Smooth muscle cell of the brain vasculature (primary cell): Measurements from ENCODE around the gene BAIAP2L1.
"Not testable (repeated sequence)": the region's sequence is repeated elsewhere in the genome, so short reads cannot be mapped to it uniquely, and the experiment has no call there.

ENCODE experiments used
- DNase-seq: peaks from one replicate; pipeline ENCODE4 v3.0.0-alpha.2; 2012; ENCODE audit warnings: low read depth, low spot score

BAIAP2L1 gene

DNA sequence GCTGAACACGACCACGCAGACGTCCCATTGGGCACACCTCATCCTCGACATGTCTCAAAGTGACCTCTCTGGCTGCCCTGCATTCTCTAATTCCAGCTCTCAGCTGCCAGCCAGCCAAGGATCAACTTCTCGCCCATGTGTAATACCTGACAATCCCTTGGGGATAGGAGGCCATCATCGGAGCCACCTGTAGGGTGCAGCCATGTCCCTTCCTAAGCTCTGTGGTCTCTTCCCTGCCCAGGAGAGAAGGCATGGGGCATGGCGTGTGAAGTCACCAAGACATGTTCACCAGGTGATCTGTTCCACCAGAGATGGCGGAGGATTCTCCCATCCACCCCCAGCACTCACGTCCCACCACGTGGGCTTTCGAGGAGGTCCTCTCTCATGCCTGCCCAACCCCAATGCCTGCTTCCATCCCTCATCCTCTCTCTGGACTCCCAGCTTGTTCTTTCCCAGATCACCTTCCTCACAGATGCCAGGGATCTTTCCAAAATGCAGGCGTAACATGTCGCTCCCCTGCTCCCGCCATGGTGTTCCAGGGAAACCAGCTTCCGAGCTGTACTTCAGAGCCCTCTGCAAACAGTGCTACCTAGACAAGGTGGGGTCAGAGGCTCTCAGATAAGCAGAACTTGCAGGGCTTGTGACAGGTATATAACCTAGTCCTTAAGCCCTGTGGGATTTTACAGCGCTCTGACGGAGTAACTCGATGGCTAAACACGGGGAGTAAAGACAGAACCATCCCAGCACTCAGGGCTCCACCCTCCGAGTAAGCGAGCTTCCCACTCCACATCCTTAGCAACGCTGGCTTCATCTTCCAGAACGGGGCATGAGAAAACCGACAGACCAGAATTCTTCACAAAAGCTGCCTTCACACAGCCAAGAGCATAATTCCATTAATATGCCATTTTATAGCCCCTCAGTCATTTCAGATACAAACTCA, 78.3 kb downstream of the BAIAP2L1 start:
- no peak for DNase-seq

DNA sequence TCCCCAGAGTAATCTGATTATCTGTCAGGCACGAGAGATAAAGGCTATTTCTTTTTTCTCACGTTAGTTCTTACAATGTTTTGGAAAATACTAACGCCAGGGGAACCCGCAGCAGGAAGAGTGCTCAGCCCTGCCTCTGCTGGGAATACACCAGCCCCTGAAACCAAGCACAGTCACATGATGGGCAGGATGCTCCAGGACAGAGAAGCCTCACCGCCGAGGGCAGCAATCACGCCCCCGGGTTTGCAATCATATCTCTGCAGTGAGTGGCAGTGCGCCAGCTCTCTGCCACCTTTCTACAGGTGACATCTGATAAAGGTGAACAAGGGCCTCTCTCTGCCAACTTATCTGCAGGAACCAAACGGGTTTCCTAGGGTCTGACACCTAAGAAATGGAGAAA, 79.6 kb downstream of the BAIAP2L1 start:
- no peak for DNase-seq

DNA sequence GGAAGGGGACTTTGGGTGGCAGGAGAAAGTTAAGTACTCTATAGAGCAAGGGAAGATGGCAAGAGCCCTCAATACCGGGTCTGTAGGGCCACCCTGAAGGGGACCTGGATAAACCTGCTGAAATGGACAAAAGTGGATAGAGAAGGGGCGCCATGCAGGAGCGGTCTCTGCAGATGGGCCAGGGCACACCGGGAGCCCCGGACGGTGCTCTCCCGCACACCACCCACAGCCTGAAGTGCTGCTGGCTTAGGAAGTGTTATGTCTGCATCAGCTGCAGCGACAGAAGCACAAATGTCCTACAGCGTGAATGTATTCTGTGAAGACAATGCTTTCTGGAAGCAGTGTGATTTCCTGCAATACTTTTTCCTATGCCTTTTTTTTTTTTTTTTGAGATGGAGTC, 81.7 kb downstream of the BAIAP2L1 start:
- DNase-seq = no peak

DNA sequence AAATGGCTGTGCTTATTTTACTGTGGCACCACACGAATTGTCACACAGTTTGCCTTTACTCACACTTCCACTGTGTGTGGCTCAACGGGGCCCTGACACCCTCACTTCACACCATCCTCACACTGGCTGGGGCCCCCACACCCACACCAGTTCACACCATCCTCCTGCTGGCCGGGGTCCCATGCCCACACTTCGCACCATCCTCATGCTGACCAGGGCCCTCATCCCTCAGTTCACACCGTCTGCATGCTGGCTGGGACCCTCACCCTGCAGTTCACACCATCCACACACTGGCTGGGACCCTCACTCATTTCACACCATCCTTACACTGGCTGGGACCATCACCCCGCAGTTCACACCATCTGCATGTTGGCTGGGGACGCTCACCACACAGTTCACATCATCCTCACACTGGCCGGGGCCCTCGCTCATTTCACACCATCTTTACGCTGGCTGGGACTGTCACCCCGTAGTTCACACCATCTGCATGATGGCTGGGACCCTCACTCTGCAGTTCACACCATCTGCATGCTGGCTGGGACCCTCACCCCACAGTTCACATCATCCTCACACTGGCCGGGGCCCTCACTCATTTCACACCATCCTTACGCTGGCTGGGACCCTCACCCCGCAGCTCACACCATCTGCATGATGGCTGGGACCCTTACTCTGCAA, 83.4 kb downstream of the BAIAP2L1 start:
- no peak for DNase-seq

DNA sequence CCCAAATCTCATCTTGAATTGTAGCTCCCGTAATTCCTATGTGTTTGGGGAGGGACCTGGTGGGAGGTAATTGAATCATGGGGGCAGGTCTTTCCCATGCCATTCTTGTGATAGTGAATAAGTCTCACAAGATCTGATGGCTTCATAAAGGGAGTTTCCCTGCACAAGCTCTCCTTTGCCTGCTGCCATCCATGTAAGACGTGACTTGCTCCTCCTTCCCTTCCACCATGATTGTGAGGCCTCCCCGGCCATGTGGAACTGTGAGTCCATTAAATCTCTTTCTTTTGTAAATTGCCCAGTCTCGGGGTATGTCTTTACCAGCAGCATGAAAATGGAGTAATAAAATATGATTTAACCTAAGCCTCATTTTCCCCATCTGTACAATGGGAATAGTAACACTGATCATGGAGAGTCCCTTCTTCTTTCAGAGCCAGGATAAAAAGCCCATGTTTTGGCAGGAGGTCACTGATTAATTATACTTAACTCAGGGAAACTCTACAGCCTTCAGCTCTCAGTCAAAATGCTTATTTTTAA, 84.8 kb downstream of the BAIAP2L1 start:
- DNase-seq = not testable (repeated sequence)

DNA sequence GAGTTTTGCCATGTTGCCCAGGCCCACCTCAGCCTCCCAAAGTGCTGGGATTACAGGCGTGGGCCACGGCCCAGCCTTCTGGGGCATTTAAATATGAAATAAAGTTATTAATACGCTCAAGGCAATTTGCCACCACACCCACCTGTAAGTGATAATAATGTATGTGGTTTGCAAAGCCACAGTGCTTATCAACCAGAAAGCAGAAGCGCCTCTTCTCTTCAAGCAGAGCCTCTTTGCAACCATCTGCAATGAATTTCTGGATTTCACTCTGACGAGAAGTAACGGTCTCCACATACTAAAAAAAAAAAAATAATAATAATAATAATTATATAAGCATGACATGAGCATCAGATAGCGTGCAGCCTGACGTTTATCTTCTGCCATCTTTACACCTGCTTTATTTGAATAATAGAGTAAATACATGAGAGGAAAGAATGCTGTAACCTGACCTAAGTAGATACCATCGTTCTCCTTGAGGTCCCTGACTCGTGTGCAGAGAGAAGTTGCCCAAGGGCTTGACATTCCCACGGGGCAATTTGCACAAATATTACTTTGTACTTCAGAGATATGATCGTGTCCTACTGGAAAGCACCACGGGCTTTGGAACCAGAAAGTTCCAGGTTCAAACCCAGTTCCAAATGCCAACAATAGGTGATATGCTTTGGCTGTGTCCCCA, 85.4 kb downstream of the BAIAP2L1 start:
- no peak for DNase-seq

DNA sequence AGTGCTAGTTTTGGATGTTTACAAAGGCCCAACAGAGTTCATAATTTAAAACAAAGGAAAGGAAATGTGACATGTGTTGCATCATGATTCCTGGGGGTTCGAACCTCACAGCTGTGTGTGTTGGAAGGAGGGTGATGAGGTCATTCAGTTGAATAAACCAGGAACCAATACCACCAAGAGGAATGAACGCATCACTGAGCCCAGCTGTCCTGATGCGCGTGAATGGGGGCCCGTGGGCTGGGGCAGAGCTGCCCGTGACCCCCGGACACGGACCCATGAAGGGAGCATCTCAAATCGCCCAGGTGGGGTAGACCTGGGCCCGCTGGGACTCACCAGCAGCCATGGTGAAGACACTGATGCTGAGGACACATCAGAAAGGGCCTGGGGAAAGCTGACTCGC, 86.4 kb downstream of the BAIAP2L1 start:
- no peak for DNase-seq

DNA sequence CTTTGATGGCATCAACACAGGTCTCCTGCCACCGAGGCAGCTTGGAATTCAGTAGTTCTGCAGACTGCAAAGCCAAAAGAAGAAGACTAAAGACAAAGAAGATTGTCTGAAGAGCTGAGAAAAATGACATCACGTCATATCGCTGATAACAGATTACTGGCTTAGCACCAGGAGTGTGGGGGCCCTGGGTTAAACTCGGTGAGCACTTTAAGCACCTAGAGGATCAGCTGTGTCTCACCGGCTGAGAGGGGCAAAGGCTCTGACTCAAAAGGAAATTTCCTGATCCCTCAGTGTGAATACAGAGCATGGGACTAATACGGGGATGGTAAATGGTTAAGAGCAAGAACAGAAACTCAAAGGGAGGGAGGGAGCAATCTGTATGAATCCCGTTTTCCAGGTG, 88.7 kb downstream of the BAIAP2L1 start:
- DNase-seq = no peak

DNA sequence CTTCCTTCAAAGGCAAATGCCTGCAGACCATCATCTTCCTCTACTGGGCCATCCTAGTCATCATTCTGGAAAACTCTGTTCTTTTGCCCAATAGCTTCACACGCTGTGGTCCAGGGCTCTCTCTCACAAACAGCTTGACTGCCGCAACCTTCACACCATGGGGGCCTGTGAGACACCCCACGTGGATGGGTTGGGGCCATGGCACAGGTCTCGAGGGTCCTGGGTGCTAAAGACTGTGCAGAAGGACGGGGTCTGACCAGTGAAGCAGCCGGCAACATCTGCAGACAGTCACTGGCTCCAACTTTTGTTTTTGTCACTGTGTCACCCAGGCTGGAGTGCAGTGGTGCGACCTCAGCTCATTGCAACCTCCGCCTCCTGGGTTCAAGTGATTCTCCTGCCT, 91.3 kb downstream of the BAIAP2L1 start:
- DNase-seq = no peak

DNA sequence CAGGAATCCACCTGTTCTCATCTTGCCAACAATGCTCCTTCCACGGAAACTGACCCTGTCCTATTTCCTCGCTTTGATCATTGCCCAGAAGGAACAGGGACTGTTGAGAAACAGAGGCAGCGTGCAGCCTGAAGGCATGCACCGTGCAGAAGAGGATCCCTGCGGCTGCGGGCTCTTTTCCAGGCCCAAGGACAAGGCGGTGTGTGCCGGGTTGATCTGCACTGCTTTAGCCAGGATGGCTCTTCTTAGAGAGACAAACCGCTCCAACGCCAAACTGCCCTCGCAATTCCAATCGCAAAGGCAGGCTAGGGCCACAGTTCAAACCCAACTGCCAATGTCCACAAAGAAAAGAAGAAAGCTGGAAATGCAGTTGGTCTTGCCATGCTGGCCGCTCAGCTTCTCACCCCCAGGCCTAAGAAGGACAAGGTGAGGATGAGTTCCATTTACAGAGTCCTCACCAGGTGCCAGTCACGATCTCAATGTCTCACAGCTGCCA, 92.9 kb downstream of the BAIAP2L1 start:
- no peak for DNase-seq

DNA sequence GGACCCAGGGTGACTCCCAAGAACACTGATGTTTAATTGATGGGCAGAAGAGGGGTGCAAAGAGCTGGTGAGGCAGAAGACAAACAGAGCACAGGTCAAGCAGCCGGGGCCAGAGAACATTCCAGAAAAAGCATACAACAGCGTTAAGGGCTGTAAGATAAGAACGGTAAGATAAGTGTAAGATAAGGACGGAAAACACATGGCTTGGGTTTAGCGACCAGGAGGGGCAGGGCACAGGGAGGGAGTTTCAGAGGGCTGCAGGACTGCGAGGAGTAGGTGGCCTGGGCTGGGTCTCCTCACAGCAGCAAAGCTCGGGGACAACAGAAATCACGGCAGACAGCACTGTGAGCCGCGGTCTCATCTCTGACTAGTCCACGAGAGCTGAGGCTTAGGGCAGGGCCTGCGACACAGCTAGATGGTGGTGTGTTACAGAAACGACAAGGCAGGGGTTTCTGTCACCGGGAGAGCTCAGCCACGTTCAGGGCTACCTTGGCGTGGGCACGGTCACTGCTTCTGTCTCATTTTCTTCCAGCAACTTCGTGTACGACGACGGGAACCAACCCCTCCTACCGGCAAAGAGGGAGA, 94.8 kb downstream of the BAIAP2L1 start:
- DNase-seq = no peak

DNA sequence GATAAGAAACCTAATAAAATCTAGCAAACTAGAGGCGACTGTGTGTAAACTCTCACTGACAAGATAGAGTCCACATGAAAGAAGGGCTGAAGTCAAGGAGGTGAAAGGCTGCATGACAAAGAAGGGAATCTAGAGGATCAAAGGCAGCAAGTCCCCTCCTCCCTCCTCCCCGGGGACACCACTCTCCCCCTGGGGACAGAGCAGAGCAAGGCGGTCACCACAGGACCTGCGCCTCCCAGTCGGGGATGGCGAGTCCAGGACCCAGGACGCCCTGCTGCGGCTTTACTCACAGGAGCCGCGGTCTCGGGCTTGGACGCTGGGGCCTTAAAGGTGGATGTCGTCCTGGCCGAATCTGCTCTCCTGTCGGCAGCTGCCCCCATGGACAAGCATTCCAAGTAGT, 97.0 kb downstream of the BAIAP2L1 start:
- DNase-seq = no peak

DNA sequence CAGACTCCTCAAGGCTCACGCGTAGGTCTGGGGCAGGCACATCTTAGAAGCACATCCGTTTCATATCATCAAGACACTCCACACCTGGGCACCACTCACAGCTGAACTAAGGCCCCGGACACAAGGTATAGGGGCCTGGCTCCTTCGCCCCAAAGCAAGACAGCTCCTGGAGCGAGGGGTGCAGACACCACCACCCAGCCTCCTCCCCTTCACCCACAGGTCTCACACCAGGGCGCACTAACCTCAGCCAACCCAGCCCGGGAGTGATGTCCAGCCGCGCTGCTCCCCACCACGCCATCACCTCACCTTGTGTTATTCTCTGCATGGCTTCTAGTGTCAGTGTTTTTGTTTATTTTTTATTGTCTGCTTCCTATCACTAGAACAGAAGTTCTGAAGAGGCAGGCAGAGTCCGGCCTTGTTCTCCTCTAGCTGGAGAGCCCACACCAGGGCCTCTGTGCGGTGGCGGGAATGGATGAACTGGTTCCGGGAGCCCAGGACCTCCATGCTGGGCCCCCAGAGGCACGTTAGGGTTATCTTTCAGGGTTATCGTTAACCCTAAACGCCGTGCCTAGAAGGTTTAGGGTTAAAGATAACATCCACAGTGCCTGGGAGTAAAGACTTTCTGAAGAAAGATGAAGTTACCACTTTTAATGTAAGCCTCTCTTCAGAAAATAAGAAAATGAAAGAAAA, 97.6 kb downstream of the BAIAP2L1 start:
- no peak for DNase-seq

DNA sequence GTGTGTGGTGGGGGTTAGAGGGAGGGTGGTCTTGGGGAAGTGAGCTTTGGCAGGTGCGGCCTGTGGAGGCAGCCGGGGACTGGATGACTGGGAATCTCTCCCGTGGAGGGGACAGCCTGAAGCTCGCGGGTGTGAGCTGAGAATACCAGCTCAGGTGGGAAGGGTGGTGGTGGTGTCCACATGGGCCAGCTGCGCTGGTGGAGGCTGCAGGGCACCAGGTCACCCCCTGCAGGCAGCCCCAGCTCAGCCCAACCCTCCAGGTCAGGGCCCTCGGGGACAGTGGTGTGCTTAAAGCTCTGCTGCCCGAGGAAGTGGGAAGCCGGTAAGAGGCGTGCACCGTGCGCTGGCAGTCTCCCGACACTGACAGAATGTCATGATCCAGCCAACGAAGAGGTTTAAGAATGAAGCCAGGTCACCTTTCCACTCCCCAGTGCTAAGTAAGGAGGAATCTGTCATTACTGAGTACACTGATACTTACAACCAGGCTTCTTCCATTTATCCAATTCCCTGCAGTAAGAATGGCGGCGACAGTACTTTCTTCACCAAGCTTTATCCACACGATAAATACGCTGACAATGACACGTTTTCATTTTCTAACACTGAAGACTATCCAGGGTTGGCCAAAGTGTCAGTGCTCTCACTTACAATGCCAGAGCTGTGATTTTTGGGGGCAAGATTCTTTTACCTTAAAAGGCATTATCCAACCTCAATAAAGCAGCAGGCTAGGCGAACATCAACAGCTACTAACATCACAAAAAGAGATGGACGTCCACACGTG, 99.0 kb downstream of the BAIAP2L1 start:
- DNase-seq = no peak

DNA sequence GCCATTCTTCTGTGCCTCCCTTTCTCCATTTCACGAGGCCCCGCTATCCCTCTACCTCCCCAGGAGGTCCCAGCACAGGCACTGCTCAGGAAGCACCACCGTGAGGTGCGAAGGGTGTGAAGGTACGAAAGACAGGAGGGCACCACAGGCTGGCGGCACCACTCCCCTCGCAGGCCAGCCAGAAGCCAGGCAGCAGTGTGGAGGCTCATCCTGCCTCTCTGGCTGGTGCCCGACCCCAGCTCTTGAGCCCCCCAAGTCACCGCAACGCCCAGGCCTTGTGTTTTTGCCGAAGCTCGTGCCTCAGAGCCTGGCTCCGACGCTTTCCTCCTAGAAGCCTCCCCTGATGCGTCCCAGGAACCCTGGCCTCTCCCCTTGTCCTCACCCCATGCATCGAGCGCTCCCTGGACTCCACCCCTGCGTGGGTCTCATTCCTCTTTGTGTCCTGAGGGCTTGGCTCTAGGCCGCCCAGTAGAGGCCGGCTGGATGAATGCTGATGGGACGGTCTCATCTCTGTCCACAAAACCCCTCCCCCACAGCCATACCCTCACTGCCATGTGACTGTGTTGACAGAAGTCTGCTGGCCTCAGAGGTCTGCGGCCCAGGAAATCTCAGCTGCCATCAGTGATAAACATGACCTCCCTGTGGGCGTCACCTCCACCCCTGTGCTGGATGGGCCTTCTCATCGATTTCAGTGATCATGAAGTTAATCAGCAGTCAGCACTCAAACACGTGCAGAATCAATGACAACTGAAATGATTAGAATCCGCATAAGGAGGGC, 100.1 kb downstream of the BAIAP2L1 start:
- DNase-seq = no peak

DNA sequence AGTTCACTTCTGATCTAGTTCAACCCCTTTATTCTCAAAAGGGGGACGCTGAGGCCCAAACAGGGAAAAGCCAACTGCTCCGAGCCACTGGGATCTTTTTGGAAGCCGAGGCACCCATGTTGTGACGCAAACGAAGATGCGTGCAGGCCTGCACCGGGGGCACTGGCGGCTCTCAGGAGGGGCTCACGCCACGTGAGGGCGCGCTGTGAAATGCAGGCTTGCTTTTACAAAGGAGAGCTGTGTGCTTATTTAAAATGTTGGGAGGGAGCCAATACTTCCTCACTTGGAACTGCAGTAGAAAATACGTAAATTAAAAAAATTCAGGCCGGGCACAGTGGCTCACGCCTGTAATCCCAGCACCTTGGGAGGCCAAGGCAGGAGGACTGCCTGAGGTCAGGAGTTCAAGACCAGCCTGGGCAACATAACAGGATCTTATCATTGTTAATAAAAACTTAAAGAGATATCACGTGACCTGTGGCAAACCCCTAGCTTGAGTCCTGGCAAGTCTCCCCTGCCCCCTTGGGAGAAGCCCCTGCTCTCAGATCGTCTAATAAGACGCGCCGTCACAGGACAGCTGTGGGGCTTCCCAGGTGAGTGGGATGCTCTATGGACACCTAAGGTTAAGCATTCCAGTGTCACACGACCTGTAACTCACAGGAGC, 103.1 kb downstream of the BAIAP2L1 start:
- no peak for DNase-seq

DNA sequence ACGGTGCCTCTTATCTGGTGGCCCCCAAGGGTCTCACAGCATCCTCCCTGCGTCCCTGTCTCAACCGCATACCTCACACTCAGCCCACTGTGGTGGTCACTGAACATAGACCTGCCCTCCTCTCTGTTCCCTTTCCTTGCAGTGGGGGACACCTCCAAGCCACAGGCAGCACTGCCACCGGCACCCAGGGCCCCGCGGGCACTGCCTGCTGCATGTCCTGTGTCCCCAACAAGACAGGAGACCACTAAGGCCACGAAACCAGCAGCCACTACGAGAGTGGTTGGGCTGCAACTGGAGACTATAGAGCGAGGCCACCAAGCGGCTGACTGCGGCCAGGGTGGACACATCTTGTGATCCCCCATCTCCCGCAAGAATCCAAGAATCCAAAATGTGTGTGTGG, 104.1 kb downstream of the BAIAP2L1 start:
- DNase-seq = no peak

DNA sequence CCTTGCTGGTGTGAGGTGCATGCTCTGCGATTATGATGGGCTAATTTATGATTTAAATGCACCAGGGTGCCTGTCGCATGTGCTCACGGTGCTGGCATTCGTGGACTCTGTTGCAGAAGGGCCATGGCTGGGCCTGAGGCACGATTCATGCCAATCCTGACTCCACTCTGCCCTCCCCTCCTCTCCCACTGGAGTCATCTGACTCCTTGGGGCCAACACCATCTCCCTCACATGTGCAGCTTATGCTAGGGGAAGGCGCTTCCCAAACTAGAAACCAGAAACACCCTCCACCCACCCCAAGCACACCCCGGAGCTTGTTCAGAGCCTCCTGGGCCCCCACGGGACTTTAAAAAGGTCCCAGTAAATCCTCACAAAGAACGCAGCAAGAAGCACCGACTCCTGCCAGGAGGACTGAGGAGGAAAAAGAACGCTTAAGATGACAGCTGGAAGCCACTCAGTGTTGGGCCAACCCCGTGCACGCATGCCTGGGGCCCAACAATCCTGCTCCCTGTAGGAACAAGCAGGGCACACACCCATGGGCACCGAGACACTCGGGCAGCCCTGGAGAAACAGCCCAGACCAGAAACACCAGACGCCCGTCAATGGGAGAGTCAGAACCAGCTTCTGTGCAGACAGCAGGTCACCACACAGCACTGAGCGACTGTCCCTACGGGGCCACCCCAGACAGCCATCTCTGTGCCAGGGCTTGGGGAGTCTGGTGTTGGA, 105.3 kb downstream of the BAIAP2L1 start:
- DNase-seq = no peak
